ENCODE results near the gene FAM110D.

FAM110D gene

GRCh38 chr1:26181586-26182382 lies 22.9 kb downstream of the FAM110D start:
- in situ Hi-C loops (cut with MboI; ENCODE audit: low pct_unique_long_range_greater_than_20kb, low sequenced_read_pairs), result no loop called here
- no peak for DNase-seq

GRCh38 chr1:26182383-26182696 lies 23.5 kb downstream of the FAM110D start:
- in situ Hi-C loops (cut with MboI; ENCODE audit: low pct_unique_long_range_greater_than_20kb, low sequenced_read_pairs), result no loop called here
- no peak for DNase-seq

- no peak for DNase-seq
- in situ Hi-C loops (cut with MboI; ENCODE audit: low pct_unique_long_range_greater_than_20kb, low sequenced_read_pairs), result no loop called here
Measured at GRCh38 chr1:26184086-26184485, 25.2 kb downstream of the FAM110D start.

- in situ Hi-C loops (cut with MboI; ENCODE audit: low pct_unique_long_range_greater_than_20kb, low sequenced_read_pairs), result no loop called here
- no peak for DNase-seq
Measured at GRCh38 chr1:26184883-26185282, 26.0 kb downstream of the FAM110D start.

GRCh38 chr1:26187882-26188281 lies 29.0 kb downstream of the FAM110D start:
- in situ Hi-C loops (cut with MboI; ENCODE audit: low pct_unique_long_range_greater_than_20kb, low sequenced_read_pairs), result no loop called here
- no peak for DNase-seq

- no peak for DNase-seq
- in situ Hi-C loops (cut with MboI; ENCODE audit: low pct_unique_long_range_greater_than_20kb, low sequenced_read_pairs), result no loop called here
Measured at GRCh38 chr1:26188477-26188876, 29.6 kb downstream of the FAM110D start.

- in situ Hi-C loops (cut with MboI; ENCODE audit: low pct_unique_long_range_greater_than_20kb, low sequenced_read_pairs), result no loop called here
- no peak for DNase-seq
Measured at GRCh38 chr1:26189331-26189730, 30.5 kb downstream of the FAM110D start.

- in situ Hi-C loops (cut with MboI; ENCODE audit: low pct_unique_long_range_greater_than_20kb, low sequenced_read_pairs), result no loop called here
- DNase-seq, result no peak
Measured at GRCh38 chr1:26189751-26190275, 30.9 kb downstream of the FAM110D start.

- peak; percentile 70 for DNase-seq
- in situ Hi-C loops (cut with MboI; ENCODE audit: low pct_unique_long_range_greater_than_20kb, low sequenced_read_pairs), result no loop called here
Measured at GRCh38 chr1:26190373-26190987, 31.6 kb downstream of the FAM110D start, which contains the start of gene CATSPER4. Gene CATSPER4, plus strand, starts transcription at chr1:26190602. Its CDS starts 26 bp downstream, at chr1:26190628.

GRCh38 chr1:26191739-26192138 lies 32.9 kb downstream of the FAM110D start:
- DNase-seq, result no peak
- in situ Hi-C loops (cut with MboI; ENCODE audit: low pct_unique_long_range_greater_than_20kb, low sequenced_read_pairs), result no loop called here

GRCh38 chr1:26195805-26196204 lies 36.9 kb downstream of the FAM110D start:
- in situ Hi-C loops (cut with MboI; ENCODE audit: low pct_unique_long_range_greater_than_20kb, low sequenced_read_pairs), result no loop called here
- no peak for DNase-seq

- DNase-seq, result no peak
- in situ Hi-C loops (cut with MboI; ENCODE audit: low pct_unique_long_range_greater_than_20kb, low sequenced_read_pairs), result no loop called here
Measured at GRCh38 chr1:26197301-26197700, 38.4 kb downstream of the FAM110D start.

- in situ Hi-C loops (cut with MboI; ENCODE audit: low pct_unique_long_range_greater_than_20kb, low sequenced_read_pairs), result no loop called here
- no peak for DNase-seq
Measured at GRCh38 chr1:26197813-26198212, 38.9 kb downstream of the FAM110D start.

GRCh38 chr1:26200413-26200812 lies 41.5 kb downstream of the FAM110D start:
- in situ Hi-C loops (cut with MboI; ENCODE audit: low pct_unique_long_range_greater_than_20kb, low sequenced_read_pairs), result no loop called here

GRCh38 chr1:26203642-26204318 lies 44.9 kb downstream of the FAM110D start:
- in situ Hi-C loops (cut with MboI; ENCODE audit: low pct_unique_long_range_greater_than_20kb, low sequenced_read_pairs), result no loop called here

More at GRCh38 chr1:26200413-26200812, 41.5 kb downstream of the FAM110D start:
- no peak for DNase-seq

GRCh38 chr1:26210147-26210870 lies 51.4 kb downstream of the FAM110D start:
- DNase-seq, result no peak
- in situ Hi-C loops (cut with MboI; ENCODE audit: low pct_unique_long_range_greater_than_20kb, low sequenced_read_pairs), result no loop called here

More at GRCh38 chr1:26203642-26204318, 44.9 kb downstream of the FAM110D start:
- no peak for DNase-seq

GRCh38 chr1:26212726-26213125 lies 53.8 kb downstream of the FAM110D start:
- in situ Hi-C loops (cut with MboI; ENCODE audit: low pct_unique_long_range_greater_than_20kb, low sequenced_read_pairs), result no loop called here
- no peak for DNase-seq

- in situ Hi-C loops (cut with MboI; ENCODE audit: low pct_unique_long_range_greater_than_20kb, low sequenced_read_pairs), result no loop called here
Measured at GRCh38 chr1:26213335-26213905, 54.5 kb downstream of the FAM110D start.

More at GRCh38 chr1:26213335-26213905, 54.5 kb downstream of the FAM110D start:
- no peak for DNase-seq

All from KBM-7 (cell line).